ENCODE data around the gene SPON2.

SPON2 gene

GRCh38 chr4:1172228-1172851 lies at the start of gene SPON2:
TSS of gene SPON2 (minus strand) at chr4:1172583.
- no peak for DNase-seq

- DNase-seq, result no peak
These were observed 48.9 kb upstream of the SPON2 start for GRCh38 chr4:1221155-1221870.

- DNase-seq, result no peak
These were observed 48.2 kb upstream of the SPON2 start for GRCh38 chr4:1220566-1220965.

- DNase-seq, result no peak
These were observed 47.2 kb upstream of the SPON2 start for GRCh38 chr4:1219566-1219950.

GRCh38 chr4:1218634-1219565 lies 46.5 kb upstream of the SPON2 start:
- DNase-seq, result no peak

- no peak for DNase-seq
These were observed 45.0 kb upstream of the SPON2 start for GRCh38 chr4:1217366-1217765.

GRCh38 chr4:1216869-1217294 lies 44.5 kb upstream of the SPON2 start:
- peak; percentile 42 for DNase-seq

GRCh38 chr4:1216076-1216614 lies 43.8 kb upstream of the SPON2 start:
- DNase-seq, result no peak

GRCh38 chr4:1215141-1216075 lies 43.0 kb upstream of the SPON2 start:
- DNase-seq, result no peak

- DNase-seq, result no peak
These were observed 42.0 kb upstream of the SPON2 start for GRCh38 chr4:1214101-1215095.

GRCh38 chr4:1213336-1213995 lies 41.1 kb upstream of the SPON2 start:
- DNase-seq, result no peak

GRCh38 chr4:1212546-1213335 lies 40.4 kb upstream of the SPON2 start:
- no peak for DNase-seq

GRCh38 chr4:1211891-1212545 lies 39.6 kb upstream of the SPON2 start:
- DNase-seq, result no peak

- DNase-seq, result no peak
These were observed 39.0 kb upstream of the SPON2 start for GRCh38 chr4:1211371-1211770.

GRCh38 chr4:1210971-1211370 lies 38.6 kb upstream of the SPON2 start:
- no peak for DNase-seq

- DNase-seq, result no peak
These were observed 38.0 kb upstream of the SPON2 start for GRCh38 chr4:1210241-1210841.

- no peak for DNase-seq
These were observed 37.4 kb upstream of the SPON2 start for GRCh38 chr4:1209821-1210220.

GRCh38 chr4:1208970-1209704 lies 36.8 kb upstream of the SPON2 start:
- no peak for DNase-seq

Data from activated CD4-positive, alpha-beta T cell treated with anti-CD3 and anti-CD28 coated beads for 1 hour (primary cell).